T-cell (primary cell): ENCODE data around the gene FGGY. TPM values are rescaled to one million over a fixed set of nuclear protein-coding genes. Genes with fewer than 3 reads are reported as not detected.

Experiments used
- ATAC-seq, 4 experiments: fragments of 200-7000 bp in 3 of 4; fragments of 150-1000 bp in 1 of 4; cut with Tn5 transposase; replicated peaks in 1 of 4; 1 replicate in 3 of 4; 2 replicates in 1 of 4; pipeline ENCODE4 v1.10.0; 2021; ENCODE audit warnings: moderate library complexity in 3 of 4, mild to moderate bottlenecking in 2 of 4, moderate number of reproducible peaks in 1 of 4
- CTCF ChIA-PET, 2 donors: fragments of 300-600 bp; sonication (Branson Sonifier 250); formaldehyde crosslinking; loops; one replicate each; lab custom pipeline; 2022; ENCODE audit warnings: antibody characterized with exemption in 2 of 2; lab: Charles Lee
- POLR2A ChIA-PET, 2 donors: fragments of 300-600 bp; sonication (Branson Sonifier 250); formaldehyde crosslinking; loops; one replicate each; lab custom pipeline; 2022; ENCODE audit warnings: antibody characterized with exemption in 2 of 2; lab: Charles Lee
- DNase-seq, 35 experiments: peaks; one replicate each; pipeline versions ENCODE4 v3.0.0 to v3.0.0-alpha.2; 2013 to 2023
- H3K27ac ChIP-seq: one replicate; pipeline ENCODE4 v1.5.1; 2013; ENCODE audit warnings: low read length
- H3K27me3 ChIP-seq, 2 experiments: replicated peaks in 1 of 2; 1 replicate in 1 of 2; 2 replicates in 1 of 2; pipeline versions ENCODE4 v1.6.1 to v1.7.0; 2013; ENCODE audit warnings: low read length in 1 of 2, mixed read lengths in 1 of 2; ENCODE audit not compliant: control insufficient read depth in 2 of 2, insufficient read depth in 2 of 2; ENCODE audit errors: extremely low read depth in 1 of 2
- H3K36me3 ChIP-seq, 2 donors: 1 replicate in 1 of 2; 2 replicates in 1 of 2; pipeline versions ENCODE4 v1.6.1 to v1.7.0; 2013; ENCODE audit warnings: low read length in 1 of 2; ENCODE audit not compliant: control insufficient read depth in 2 of 2, insufficient read depth in 1 of 2; ENCODE audit errors: extremely low read depth in 1 of 2
- H3K4me1 ChIP-seq, 2 experiments: 1 replicate in 1 of 2; 2 replicates in 1 of 2; pipeline versions ENCODE4 v1.6.1 to v1.7.0; 2013; ENCODE audit warnings: low read length in 2 of 2, mixed read lengths in 1 of 2; ENCODE audit not compliant: insufficient read depth in 2 of 2, control insufficient read depth in 1 of 2; ENCODE audit errors: extremely low read depth in 1 of 2
- H3K4me3 ChIP-seq, 2 donors: 1 replicate in 1 of 2; 2 replicates in 1 of 2; pipeline versions ENCODE4 v1.5.1 to v1.7.0; 2013; ENCODE audit warnings: mild to moderate bottlenecking in 2 of 2, low read length in 1 of 2, moderate library complexity in 1 of 2; ENCODE audit not compliant: control insufficient read depth in 1 of 2; ENCODE audit errors: extremely low read depth in 1 of 2
- H3K9me3 ChIP-seq: 2 replicates; pipeline ENCODE4 v1.7.0; 2013
- H3K27ac Mint-ChIP-seq, 2 donors: one replicate each; pipeline ENCODE4 v1.8.0; 2020 to 2021; ENCODE audit warnings: mild to moderate bottlenecking in 2 of 2, mixed read lengths in 2 of 2
- H3K27me3 Mint-ChIP-seq, 2 donors: one replicate each; pipeline ENCODE4 v1.8.0; 2021 to 2022; ENCODE audit warnings: mixed read lengths in 2 of 2
- H3K36me3 Mint-ChIP-seq: one replicate; pipeline ENCODE4 v1.8.0; 2021; ENCODE audit warnings: mixed read lengths
- H3K4me1 Mint-ChIP-seq, 3 donors: one replicate each; pipeline ENCODE4 v1.8.0; 2020 to 2022; ENCODE audit warnings: mixed read lengths in 3 of 3, mild to moderate bottlenecking in 1 of 3
- H3K4me3 Mint-ChIP-seq, 3 donors: one replicate each; pipeline ENCODE4 v1.8.0; 2020 to 2022; ENCODE audit warnings: mild to moderate bottlenecking in 3 of 3, mixed read lengths in 3 of 3, moderate library complexity in 3 of 3
- H3K9me3 Mint-ChIP-seq, 3 donors: one replicate each; pipeline ENCODE4 v1.8.0; 2020 to 2022; ENCODE audit warnings: mixed read lengths in 3 of 3
- WGBS: methylation state at CpG from one replicate; pipeline ENCODE4 v1.1.5; 2013; ENCODE audit warnings: missing lambda C conversion rate; ENCODE audit not compliant: insufficient coverage; 5-methylcytosine and 5-hydroxymethylcytosine counted together
- total RNA-seq, 35 experiments: library from RNA in 6 of 35; stranded (reverse) in 6 of 35; fragments of 120-200 nt in 1 of 35; gene quantifications; one replicate each; pipeline versions ENCODE4 v1.2.1 to v1.2.4 and lab custom pipeline; 2013 to 2026

Gene FGGY
- total RNA-seq, 5 donors from 2014 or later (not counting 1 experiment from before 2014, with no cell fraction given): 7.8 to 21.7 (median 12.6) TPM

GRCh38 chr1:59333626-59334277 lies 36.9 kb downstream of the FGGY start:
- H3K4me3 ChIP-seq: no peak overlapping the region
- ATAC-seq: peak in 1 of 4 experiments; percentile 52
- peaks cover 2 to 6% of the 10 kb centered on the region in 2 experiments for H3K4me1 ChIP-seq
- no peaks in the 10 kb centered on the region for H3K9me3 Mint-ChIP-seq
- H3K4me1 Mint-ChIP-seq: peaks cover 16 to 19% (median 18%) of the 10 kb centered on the region in 3 donors
- WGBS: 67% methylated on average over 1 of the region's 3 CpGs
- no peaks in the 10 kb centered on the region for H3K9me3 ChIP-seq
- no peak overlapping the region for H3K27ac ChIP-seq
- H3K4me3 Mint-ChIP-seq: no peak overlapping the region
- no peaks in the 10 kb centered on the region for H3K36me3 ChIP-seq
- ChIA-PET POLR2A (no interaction called here), CTCF (no interaction called here)
- no peak for DNase-seq
- peak overlapping the region; percentile 53 to 57 for H3K27ac Mint-ChIP-seq
- H3K36me3 Mint-ChIP-seq: no peaks in the 10 kb centered on the region
- H3K27me3 ChIP-seq: no peaks in the 10 kb centered on the region
- no peaks in the 10 kb centered on the region for H3K27me3 Mint-ChIP-seq

GRCh38 chr1:59340411-59341307 lies 43.8 kb downstream of the FGGY start:
- ATAC-seq (no peak), DNase-seq (no peak)
- ChIA-PET POLR2A (no interaction called here), CTCF (interaction anchor here in 1 of 2 donors (0.6 kb wide), 1 partner anchor 34 kb away, joined by 3 read pairs; no protein-coding TSS in a partner anchor)
- WGBS: 96% methylated on average over 3 of the region's 5 CpGs
- no peak overlapping the region for H3K27ac Mint-ChIP-seq
- Histone ChIP-seq H3K4me1 (no peaks in the 10 kb centered on the region), H3K9me3 (no peaks in the 10 kb centered on the region), H3K4me3 (no peak overlapping the region), H3K27me3 (no peaks in the 10 kb centered on the region), H3K27ac (no peak overlapping the region), H3K36me3 (no peaks in the 10 kb centered on the region)
- H3K4me1 Mint-ChIP-seq: peaks cover 0 to 6% (median 0%) of the 10 kb centered on the region in 3 donors
- no peak overlapping the region for H3K4me3 Mint-ChIP-seq
- H3K27me3 Mint-ChIP-seq: no peaks in the 10 kb centered on the region
- H3K36me3 Mint-ChIP-seq: peaks cover 12% of the 10 kb centered on the region
- no peaks in the 10 kb centered on the region for H3K9me3 Mint-ChIP-seq

GRCh38 chr1:59342801-59343575 lies 46.1 kb downstream of the FGGY start:
- H3K9me3 Mint-ChIP-seq: no peaks in the 10 kb centered on the region
- POLR2A ChIA-PET: no interaction called here

GRCh38 chr1:59343576-59343840 lies 46.6 kb downstream of the FGGY start:
- Mint-ChIP-seq H3K4me3 (no peak overlapping the region), H3K27ac (no peak overlapping the region), H3K27me3 (no peaks in the 10 kb centered on the region), H3K36me3 (peaks cover 24% of the 10 kb centered on the region), H3K4me1 (peaks cover 0 to 6% (median 0%) of the 10 kb centered on the region in 3 donors), H3K9me3 (no peaks in the 10 kb centered on the region)
- Histone ChIP-seq H3K36me3 (no peaks in the 10 kb centered on the region), H3K9me3 (no peaks in the 10 kb centered on the region), H3K4me3 (no peak overlapping the region), H3K27me3 (no peaks in the 10 kb centered on the region), H3K27ac (no peak overlapping the region), H3K4me1 (no peaks in the 10 kb centered on the region)
- ATAC-seq (no peak), DNase-seq (no peak)
- ChIA-PET POLR2A (interaction anchor here in 1 of 2 donors (0.7 kb wide), 1 partner anchor 37 kb away, joined by 3 read pairs; no protein-coding TSS in a partner anchor), CTCF (no interaction called here)
- no CpG with 5 or more reads among the region's 1 CpG for WGBS

More at GRCh38 chr1:59342801-59343575, 46.1 kb downstream of the FGGY start:
- no CpG with 5 or more reads among the region's 3 CpGs for WGBS
- no peak for DNase-seq
- Histone ChIP-seq H3K4me1 (no peaks in the 10 kb centered on the region), H3K36me3 (no peaks in the 10 kb centered on the region), H3K9me3 (no peaks in the 10 kb centered on the region), H3K27me3 (no peaks in the 10 kb centered on the region), H3K4me3 (no peak overlapping the region), H3K27ac (no peak overlapping the region)
- Mint-ChIP-seq H3K4me1 (peaks cover 0 to 6% (median 0%) of the 10 kb centered on the region in 3 donors), H3K4me3 (no peak overlapping the region), H3K36me3 (peaks cover 21% of the 10 kb centered on the region), H3K27me3 (no peaks in the 10 kb centered on the region), H3K27ac (no peak overlapping the region)
- CTCF ChIA-PET: no interaction called here
- ATAC-seq: no peak

- no peaks in the 10 kb centered on the region for H3K4me1 ChIP-seq
- Mint-ChIP-seq H3K4me3 (no peak overlapping the region), H3K36me3 (peaks cover 18% of the 10 kb centered on the region), H3K27ac (no peak overlapping the region), H3K4me1 (peaks cover 0 to 2% (median 0%) of the 10 kb centered on the region in 3 donors), H3K27me3 (no peaks in the 10 kb centered on the region), H3K9me3 (no peaks in the 10 kb centered on the region)
- no peaks in the 10 kb centered on the region for H3K36me3 ChIP-seq
- no peak for DNase-seq
- CTCF ChIA-PET: no interaction called here
- H3K9me3 ChIP-seq: no peaks in the 10 kb centered on the region
- 100% methylated on average over 1 of the region's 1 CpG for WGBS
- POLR2A ChIA-PET: no interaction called here
- no peaks in the 10 kb centered on the region for H3K27me3 ChIP-seq
- ATAC-seq: no peak
- H3K4me3 ChIP-seq: no peak overlapping the region
- H3K27ac ChIP-seq: no peak overlapping the region
Observed at GRCh38 chr1:59345221-59345620, 48.3 kb downstream of the FGGY start.

GRCh38 chr1:59346429-59346828 lies 49.5 kb downstream of the FGGY start:
- WGBS: no CpG with 5 or more reads among the region's 3 CpGs
- CTCF ChIA-PET: no interaction called here

More at GRCh38 chr1:59346429-59346828, 49.5 kb downstream of the FGGY start:
- Histone ChIP-seq H3K27me3 (no peaks in the 10 kb centered on the region), H3K4me1 (no peaks in the 10 kb centered on the region), H3K36me3 (no peaks in the 10 kb centered on the region), H3K4me3 (no peak overlapping the region), H3K27ac (no peak overlapping the region), H3K9me3 (no peaks in the 10 kb centered on the region)
- Mint-ChIP-seq H3K27ac (no peak overlapping the region), H3K4me3 (no peak overlapping the region), H3K36me3 (peaks cover 20% of the 10 kb centered on the region), H3K4me1 (no peaks in the 10 kb centered on the region), H3K27me3 (no peaks in the 10 kb centered on the region), H3K9me3 (no peaks in the 10 kb centered on the region)
- ATAC-seq: no peak
- DNase-seq: no peak
- POLR2A ChIA-PET: no interaction called here
